IMR-90 (cell line): ENCODE measurements around the gene TSGA10IP. TPM values are rescaled to one million over a fixed set of nuclear protein-coding genes. Genes with fewer than 3 reads are reported as not detected.

Source experiments
- ATAC-seq: fragments of 200-7000 bp; cut with Tn5 transposase; 2 replicates; pipeline ENCODE4 v1.9.1; 2020; ENCODE audit warnings: low read depth, mild to moderate bottlenecking, moderate library complexity
- BruUV-seq: library from RNA; stranded (reverse); fragments of 400-500 nt; replicated peaks from 2 replicates; lab custom pipeline; 2021; lab: Mats Ljungman, UMichigan
- CTCF ChIA-PET: fragments of 300-600 bp; formaldehyde crosslinking; extraction: SDS; loops from one replicate; lab custom pipeline; 2021; ENCODE audit warnings: antibody characterized with exemption; lab: Yijun Ruan, JAX
- POLR2A ChIA-PET: fragments of 300-600 bp; sonication (Branson Sonifier 250); formaldehyde crosslinking; loops from one replicate; lab custom pipeline; 2022; ENCODE audit warnings: antibody characterized with exemption; ENCODE audit not compliant: unreplicated experiment; lab: Charles Lee
- DNase-seq: peaks from one replicate; pipeline ENCODE4 v3.0.0; 2013
- H2AFZ ChIP-seq: replicated peaks from 2 replicates; pipeline ENCODE3; 2013; ENCODE audit warnings: low read length, mild to moderate bottlenecking; ENCODE audit not compliant: poor library complexity
- H2AK5ac ChIP-seq: 2 replicates; pipeline ENCODE4 v1.6.1; 2013; ENCODE audit warnings: low read depth, low read length, inconsistent platforms
- H2AK9ac ChIP-seq: replicated peaks from 2 replicates; pipeline ENCODE3; 2013; ENCODE audit warnings: mild to moderate bottlenecking, low read depth, low read length, moderate library complexity; ENCODE audit not compliant: poor library complexity
- H2BK120ac ChIP-seq: 2 replicates; pipeline ENCODE4 v1.6.1; 2013; ENCODE audit warnings: low read depth, low read length, inconsistent platforms
- H2BK15ac ChIP-seq: 3 replicates; pipeline ENCODE4 v1.6.1; 2013; ENCODE audit warnings: low read depth, low read length, inconsistent platforms
- H2BK20ac ChIP-seq: 2 replicates; pipeline ENCODE4 v1.6.1; 2013; ENCODE audit warnings: low read depth, mild to moderate bottlenecking, inconsistent platforms, low read length, moderate library complexity
- H2BK5ac ChIP-seq: 2 replicates; pipeline ENCODE4 v1.6.1; 2013; ENCODE audit warnings: mild to moderate bottlenecking, low read depth, low read length, inconsistent platforms; ENCODE audit not compliant: poor library complexity, severe bottlenecking
- H3K14ac ChIP-seq: replicated peaks from 2 replicates; pipeline ENCODE4 v1.6.1; 2013; ENCODE audit warnings: low read depth, low read length, inconsistent platforms
- H3K18ac ChIP-seq: 2 replicates; pipeline ENCODE4 v1.6.1; 2013; ENCODE audit warnings: low read depth, low read length, control low read depth
- H3K23ac ChIP-seq: 2 replicates; pipeline ENCODE4 v1.6.1; 2013; ENCODE audit warnings: low read depth, low read length, inconsistent platforms
- H3K27ac ChIP-seq: 2 replicates; pipeline ENCODE4 v1.5.1; 2013; ENCODE audit warnings: mild to moderate bottlenecking, control low read depth, low read length; ENCODE audit not compliant: insufficient read depth
- H3K27me3 ChIP-seq: 2 replicates; pipeline ENCODE4 v1.6.1; 2013; ENCODE audit warnings: low read length; ENCODE audit not compliant: control insufficient read depth, insufficient read depth
- H3K36me3 ChIP-seq: 2 replicates; pipeline ENCODE4 v1.6.1; 2013; ENCODE audit warnings: low read length, mixed read lengths; ENCODE audit not compliant: control insufficient read depth, insufficient read depth
- H3K4ac ChIP-seq: 2 replicates; pipeline ENCODE4 v1.6.1; 2013; ENCODE audit warnings: low read depth, low read length, inconsistent platforms
- H3K4me1 ChIP-seq: 2 replicates; pipeline ENCODE4 v1.6.1; 2013; ENCODE audit warnings: low read length, mixed read lengths; ENCODE audit not compliant: control insufficient read depth, insufficient read depth
- H3K4me2 ChIP-seq: 2 replicates; pipeline ENCODE4 v1.6.1; 2013; ENCODE audit warnings: low read depth, mild to moderate bottlenecking, control low read depth, low read length, moderate library complexity
- H3K4me3 ChIP-seq: 2 replicates; pipeline ENCODE4 v1.5.1; 2013; ENCODE audit warnings: low read depth, mild to moderate bottlenecking, control low read depth, low read length, moderate library complexity; ENCODE audit not compliant: insufficient read depth
- H3K56ac ChIP-seq: 2 replicates; pipeline ENCODE4 v1.6.1; 2013; ENCODE audit warnings: low read length, inconsistent platforms; ENCODE audit not compliant: insufficient read depth; ENCODE audit errors: extremely low read depth
- H3K79me1 ChIP-seq, 2 experiments: 2 replicates each; pipeline ENCODE4 v1.6.1; 2013; ENCODE audit warnings: low read length in 2 of 2, inconsistent platforms in 1 of 2, low read depth in 1 of 2
- H3K9ac ChIP-seq: 2 replicates; pipeline ENCODE4 v1.6.1; 2013; ENCODE audit warnings: low read depth, low read length, control low read depth
- H3K9me1 ChIP-seq: 2 replicates; pipeline ENCODE4 v1.6.1; 2013; ENCODE audit warnings: low read length, inconsistent platforms; ENCODE audit not compliant: insufficient read depth
- H3K9me3 ChIP-seq: 2 replicates; pipeline ENCODE4 v1.6.1; 2013; ENCODE audit warnings: low read length; ENCODE audit not compliant: control insufficient read depth, insufficient read depth
- H4K20me1 ChIP-seq: 2 replicates; pipeline ENCODE4 v1.6.1; 2013; ENCODE audit warnings: low read length, inconsistent platforms; ENCODE audit not compliant: insufficient read depth
- H4K5ac ChIP-seq: 2 replicates; pipeline ENCODE4 v1.6.1; 2013; ENCODE audit warnings: mild to moderate bottlenecking, low read depth, low read length, control low read depth
- H4K8ac ChIP-seq, 2 experiments: 2 replicates each; pipeline ENCODE4 v1.6.1; 2013; ENCODE audit warnings: low read depth in 2 of 2, low read length in 2 of 2, control low read depth in 1 of 2, inconsistent platforms in 1 of 2
- H4K91ac ChIP-seq: 2 replicates; pipeline ENCODE4 v1.6.1; 2013; ENCODE audit warnings: low read depth, low read length, inconsistent platforms; ENCODE audit not compliant: insufficient read depth
- CHD1 ChIP-seq: IDR thresholded peaks from 2 replicates; pipeline ENCODE4 v1.6.1; 2012; ENCODE audit warnings: low read depth, low read length, improper control_type of control experiment
- MAFK ChIP-seq: IDR thresholded peaks from 2 replicates; pipeline ENCODE4 v1.6.1; 2012; ENCODE audit warnings: low read depth, low read length, improper control_type of control experiment
- MAZ ChIP-seq: IDR thresholded peaks from 2 replicates; pipeline ENCODE4 v1.6.1; 2012; ENCODE audit warnings: low read depth, mild to moderate bottlenecking, low read length, improper control_type of control experiment, moderate library complexity, borderline replicate concordance
- RAD21 ChIP-seq: IDR thresholded peaks from 2 replicates; pipeline ENCODE4 v1.6.1; 2012; ENCODE audit warnings: low read length, improper control_type of control experiment
- WGBS, 2 experiments: methylation state at CpG; one replicate each; pipeline versions ENCODE4 v1.1.5 to v1.1.7; 2013; ENCODE audit warnings: missing lambda C conversion rate in 2 of 2; ENCODE audit not compliant: insufficient read length in 1 of 2; ENCODE audit errors: extremely low coverage in 2 of 2; 5-methylcytosine and 5-hydroxymethylcytosine counted together
- dilution Hi-C: fragments of 300-500 bp; cut with HindIII; formaldehyde crosslinking; loops from one replicate; pipeline ENCODE4 v1.14.3; 2018; ENCODE audit warnings: low sequenced_read_pairs; ENCODE audit not compliant: unreplicated experiment
- in situ Hi-C: fragments of 300-500 bp; cut with MboI; formaldehyde crosslinking; loops from 3 replicates; pipeline ENCODE4 v1.14.3; 2019; ENCODE audit warnings: low sequenced_read_pairs, inconsistent platforms, mixed read lengths
- intact Hi-C: fragments of 100-400 bp; cut with micrococcal nuclease; formaldehyde crosslinking; loops from 2 replicates; pipeline ENCODE4 v1.10.0; 2022
- polyA plus RNA-seq, 3 experiments: library from polyadenylated mRNA; depleted of rRNA; stranded (reverse); fragments of >200 nt; gene quantifications; 2 replicates each; pipeline ENCODE4 v1.2.3, GENCODE V29; 2012; ENCODE audit warnings: low replicate concordance in 1 of 3
- total RNA-seq: library from RNA; depleted of rRNA; stranded (reverse); fragments of >200 nt; gene quantifications from 2 replicates; pipeline ENCODE4 v1.2.3, GENCODE V29; 2012
- TF ChIP-seq, protein P1 (sequence below): conservative IDR thresholded peaks from 2 replicates; pipeline ENCODE4 v1.5.1; 2012; ENCODE audit warnings: mild to moderate bottlenecking, low read depth, low read length, improper control_type of control experiment
- TF ChIP-seq, protein P2 (sequence below): fragments of 150-350 bp; IDR thresholded peaks from 2 replicates; pipeline ENCODE4 v1.6.1; 2016; ENCODE audit warnings: low read depth, mild to moderate bottlenecking, low read length, moderate library complexity, borderline replicate concordance

Gene TSGA10IP
- total and polyA plus RNA-seq, 2 of the 4 experiments (the other 2 are of a cell fraction), result 0.21 TPM; not detected in 1

DNA sequence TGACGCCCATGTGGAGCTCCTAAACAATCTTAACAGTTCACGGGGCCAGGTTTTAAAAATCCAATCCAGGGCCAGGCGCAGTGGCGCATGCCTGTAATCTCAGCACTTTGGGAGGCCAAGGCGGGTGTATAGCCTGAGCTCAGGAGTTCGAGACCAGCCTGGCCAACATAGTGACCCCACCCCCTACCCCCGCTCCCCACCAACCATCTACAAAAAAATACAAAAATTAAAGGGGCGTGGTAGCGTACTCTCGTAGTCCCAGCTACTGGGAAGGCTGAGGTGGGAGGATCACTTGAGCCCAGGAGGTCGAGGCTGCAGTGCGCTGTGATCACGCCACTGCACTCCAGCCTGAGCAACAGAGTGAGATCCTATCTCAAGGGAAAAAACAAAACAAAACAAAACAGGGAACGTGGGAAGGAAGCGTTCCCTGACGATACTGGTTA is 15.6 kb downstream of the TSGA10IP start:
- H4K91ac ChIP-seq, result peak overlapping the region; percentile 98
- peak overlapping the region; percentile 59 for H3K4me3 ChIP-seq
- in situ Hi-C loops, result loop anchor here (5.0 kb wide), 1 partner anchor 69 kb away; the partner anchor contains the start of gene CCDC85B
- peak overlapping the region; percentile 97 for H2AK9ac ChIP-seq
- dilution Hi-C loops, result no loop called here
- peak overlapping the region; percentile 20; the same call in 1 of the 3 replicates for H2BK15ac ChIP-seq
- TF ChIP-seq, protein P1, sequence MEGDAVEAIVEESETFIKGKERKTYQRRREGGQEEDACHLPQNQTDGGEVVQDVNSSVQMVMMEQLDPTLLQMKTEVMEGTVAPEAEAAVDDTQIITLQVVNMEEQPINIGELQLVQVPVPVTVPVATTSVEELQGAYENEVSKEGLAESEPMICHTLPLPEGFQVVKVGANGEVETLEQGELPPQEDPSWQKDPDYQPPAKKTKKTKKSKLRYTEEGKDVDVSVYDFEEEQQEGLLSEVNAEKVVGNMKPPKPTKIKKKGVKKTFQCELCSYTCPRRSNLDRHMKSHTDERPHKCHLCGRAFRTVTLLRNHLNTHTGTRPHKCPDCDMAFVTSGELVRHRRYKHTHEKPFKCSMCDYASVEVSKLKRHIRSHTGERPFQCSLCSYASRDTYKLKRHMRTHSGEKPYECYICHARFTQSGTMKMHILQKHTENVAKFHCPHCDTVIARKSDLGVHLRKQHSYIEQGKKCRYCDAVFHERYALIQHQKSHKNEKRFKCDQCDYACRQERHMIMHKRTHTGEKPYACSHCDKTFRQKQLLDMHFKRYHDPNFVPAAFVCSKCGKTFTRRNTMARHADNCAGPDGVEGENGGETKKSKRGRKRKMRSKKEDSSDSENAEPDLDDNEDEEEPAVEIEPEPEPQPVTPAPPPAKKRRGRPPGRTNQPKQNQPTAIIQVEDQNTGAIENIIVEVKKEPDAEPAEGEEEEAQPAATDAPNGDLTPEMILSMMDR, result no peak
- TF ChIP-seq CHD1 (no peak), MAFK (no peak), MAZ (no peak), RAD21 (no peak)
- TF ChIP-seq, protein P2, sequence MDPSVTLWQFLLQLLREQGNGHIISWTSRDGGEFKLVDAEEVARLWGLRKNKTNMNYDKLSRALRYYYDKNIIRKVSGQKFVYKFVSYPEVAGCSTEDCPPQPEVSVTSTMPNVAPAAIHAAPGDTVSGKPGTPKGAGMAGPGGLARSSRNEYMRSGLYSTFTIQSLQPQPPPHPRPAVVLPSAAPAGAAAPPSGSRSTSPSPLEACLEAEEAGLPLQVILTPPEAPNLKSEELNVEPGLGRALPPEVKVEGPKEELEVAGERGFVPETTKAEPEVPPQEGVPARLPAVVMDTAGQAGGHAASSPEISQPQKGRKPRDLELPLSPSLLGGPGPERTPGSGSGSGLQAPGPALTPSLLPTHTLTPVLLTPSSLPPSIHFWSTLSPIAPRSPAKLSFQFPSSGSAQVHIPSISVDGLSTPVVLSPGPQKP, result no peak
- H2BK5ac ChIP-seq, result peak overlapping the region; percentile 84
- H2AK5ac ChIP-seq, result peak overlapping the region; percentile 96
- peak overlapping the region; percentile 62 for H3K18ac ChIP-seq
- peak; percentile 4; the same call in 1 of the 2 replicates for ATAC-seq
- intact Hi-C loops, result loop anchor here (2.0 to 5.0 kb wide), 2 partner anchors 44 to 72 kb away; partner anchors contain the start of genes C11orf68, DRAP1 and FIBP
- H3K14ac ChIP-seq, result peak overlapping the region; percentile 98
- BruUV-seq, result no TSS peak
- H3K9me3 ChIP-seq, result no peaks in the 10 kb centered on the region
- POLR2A ChIA-PET, result no interaction called here
- peaks cover 7% of the 10 kb centered on the region; the same call in 1 of the 2 replicates for H4K20me1 ChIP-seq
- H3K9me1 ChIP-seq, result peaks cover 5% of the 10 kb centered on the region; the same call in 1 of the 2 replicates
- H3K36me3 ChIP-seq, result peaks cover 17% of the 10 kb centered on the region
- peak overlapping the region; percentile 100 for H4K8ac ChIP-seq
- no peaks in the 10 kb centered on the region for H3K27me3 ChIP-seq
- no peak for DNase-seq
- peak overlapping the region; percentile 98 for H3K9ac ChIP-seq
- peaks cover 8% of the 10 kb centered on the region for H3K4me1 ChIP-seq
- H3K27ac ChIP-seq, result peak overlapping the region; percentile 98
- peak overlapping the region; percentile 49; the same call in 1 of the 2 replicates for H2BK120ac ChIP-seq
- H2AFZ ChIP-seq, result peak overlapping the region; percentile 95
- H3K79me1 ChIP-seq, result peaks cover 16 to 44% of the 10 kb centered on the region in 2 experiments
- H3K56ac ChIP-seq, result peak overlapping the region; percentile 96
- peak overlapping the region; percentile 98; the same call in 1 of the 2 replicates for H3K23ac ChIP-seq
- H2BK20ac ChIP-seq, result no peak overlapping the region
- CTCF ChIA-PET, result no interaction called here
- H3K4me2 ChIP-seq, result peak overlapping the region; percentile 71
- peak overlapping the region; percentile 95 for H3K4ac ChIP-seq
- 57% methylated on average over 5 of the region's 16 CpGs; no CpG with 5 or more reads in 1 of the 2 experiments for WGBS, 2 experiments
- H4K5ac ChIP-seq, result peak overlapping the region; percentile 96
